SKM-1 (cell line): Measurements from ENCODE around the gene LDAH.
A peak's percentile ranks its signal among the peaks of the same experiment; 100 is the strongest.

Experiments used
- DNase-seq: peaks from one replicate; lab custom pipeline; 2025; ENCODE audit not compliant: unreplicated experiment; lab: John Stamatoyannopoulos, UW

Gene LDAH

DNA sequence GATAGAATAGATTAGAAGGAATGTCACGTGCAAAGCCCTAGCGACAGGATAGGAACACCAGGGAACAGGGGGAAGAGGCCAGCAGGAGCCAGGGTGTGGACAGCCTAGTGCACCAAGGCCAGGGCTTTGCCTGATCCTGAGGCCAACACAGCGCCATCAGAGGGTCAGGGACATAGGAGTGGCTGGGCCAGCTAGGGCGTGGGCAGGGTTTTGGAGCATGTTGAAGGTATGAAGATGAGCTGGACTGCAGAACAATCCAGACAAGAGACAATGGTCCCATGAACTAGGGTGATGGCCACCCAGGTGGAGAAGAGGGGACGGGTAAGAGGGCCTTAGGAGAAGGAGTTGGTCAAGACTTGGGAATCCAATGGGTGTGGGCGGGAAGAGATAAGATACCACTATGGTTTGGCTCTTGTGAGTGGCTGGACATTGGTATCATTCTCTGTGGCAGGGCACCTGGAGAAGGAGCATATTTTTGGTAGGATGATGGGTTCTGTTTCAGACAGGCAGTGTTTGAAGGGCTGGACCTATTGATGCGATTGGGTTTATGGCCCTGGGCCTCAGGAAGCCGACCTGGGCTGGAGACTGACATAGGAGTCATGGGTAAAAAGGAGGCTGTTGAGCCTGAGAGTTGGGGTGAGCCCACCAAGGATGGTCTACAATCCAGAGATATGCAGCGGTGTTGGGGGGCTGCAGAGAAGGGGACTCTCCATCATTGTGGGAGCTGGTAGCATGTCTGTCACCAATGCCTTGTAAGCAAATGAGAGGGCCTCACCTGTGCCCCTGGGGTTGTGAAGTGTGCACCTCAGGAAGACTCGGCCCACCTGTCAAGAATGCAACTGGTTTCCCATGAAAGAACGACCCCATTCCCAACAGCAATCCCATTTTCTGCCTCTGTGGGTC is 170.0 kb downstream of the LDAH start:
- DNase-seq, result no peak

DNA sequence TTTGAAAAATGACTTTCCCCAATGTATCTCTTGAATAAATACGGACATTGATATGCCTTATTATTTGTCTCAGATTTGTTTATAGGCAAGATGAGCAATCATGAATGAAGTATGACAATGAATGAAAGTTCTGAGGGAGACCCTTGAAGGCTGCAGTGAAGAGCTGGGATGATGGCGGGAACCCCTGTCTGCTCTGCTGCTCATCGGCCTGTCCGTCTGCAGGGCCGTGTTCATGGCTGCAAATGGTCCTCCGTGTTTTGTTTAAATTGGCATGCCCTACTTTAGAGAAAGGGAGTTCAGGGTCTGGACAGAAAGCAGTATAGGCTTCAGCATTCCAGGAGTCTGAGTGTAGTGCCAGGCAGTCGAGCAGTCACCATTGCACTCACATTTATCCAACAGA is 170.8 kb downstream of the LDAH start:
- DNase-seq, result no peak

- no peak for DNase-seq
Observed at GRCh38 chr2:20651731-20652099, 171.2 kb downstream of the LDAH start.

- peak; percentile 43 for DNase-seq
Observed at GRCh38 chr2:20650877-20651730, 171.8 kb downstream of the LDAH start, which contains the start of gene HS1BP3. Gene HS1BP3 (minus strand): TSS chr2:20651098. CDS start chr2:20651063, 35 bp downstream.

GRCh38 chr2:20650393-20650876 is 172.5 kb downstream of the LDAH start:
- DNase-seq, result no peak

- no peak for DNase-seq
Observed at GRCh38 chr2:20649976-20650375, 172.9 kb downstream of the LDAH start.

- no peak for DNase-seq
Observed at GRCh38 chr2:20649576-20649975, 173.3 kb downstream of the LDAH start.

DNA sequence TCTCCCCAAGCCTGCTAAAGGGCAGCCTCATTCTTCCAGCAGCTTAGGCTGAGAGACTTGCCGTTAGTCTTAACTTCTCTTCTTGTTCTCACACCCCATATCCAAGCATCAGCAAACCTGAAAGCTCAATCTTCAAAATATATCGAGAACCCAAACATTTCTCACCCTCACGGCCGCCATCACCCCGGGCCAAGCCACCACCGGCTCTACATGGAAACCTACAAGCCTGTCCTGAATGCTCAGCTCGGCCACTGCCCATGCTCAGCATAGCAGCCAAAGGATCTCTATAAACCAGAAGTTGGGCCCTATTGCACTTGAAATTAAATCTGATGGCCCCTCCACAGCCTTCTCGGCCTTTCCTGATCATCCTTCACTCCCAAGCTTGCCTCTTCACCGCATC is 174.1 kb downstream of the LDAH start:
- no peak for DNase-seq

- DNase-seq, result no peak
Observed at GRCh38 chr2:20648206-20648605, 174.7 kb downstream of the LDAH start.

- DNase-seq, result no peak
Observed at GRCh38 chr2:20647738-20648137, 175.2 kb downstream of the LDAH start.

DNA sequence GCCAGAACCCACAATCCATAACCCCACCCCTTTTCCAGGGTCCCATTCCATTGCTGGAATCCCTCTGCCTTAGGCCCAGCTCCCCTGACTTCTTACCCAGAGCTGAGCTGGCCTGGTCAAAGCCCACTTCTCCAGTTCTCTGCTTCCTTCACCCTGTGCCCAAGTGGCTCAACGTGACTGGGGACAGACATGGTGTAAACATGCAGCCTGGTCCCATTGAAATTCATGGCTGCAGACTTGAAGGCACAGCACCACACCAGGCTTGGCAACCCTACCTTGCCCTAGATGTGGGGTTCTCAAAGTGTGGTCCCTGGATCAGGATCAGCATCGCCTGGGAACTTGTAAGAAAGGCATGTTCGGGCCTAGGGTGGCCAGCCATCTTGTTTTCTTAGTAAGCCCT is 175.7 kb downstream of the LDAH start:
- DNase-seq, result no peak

DNA sequence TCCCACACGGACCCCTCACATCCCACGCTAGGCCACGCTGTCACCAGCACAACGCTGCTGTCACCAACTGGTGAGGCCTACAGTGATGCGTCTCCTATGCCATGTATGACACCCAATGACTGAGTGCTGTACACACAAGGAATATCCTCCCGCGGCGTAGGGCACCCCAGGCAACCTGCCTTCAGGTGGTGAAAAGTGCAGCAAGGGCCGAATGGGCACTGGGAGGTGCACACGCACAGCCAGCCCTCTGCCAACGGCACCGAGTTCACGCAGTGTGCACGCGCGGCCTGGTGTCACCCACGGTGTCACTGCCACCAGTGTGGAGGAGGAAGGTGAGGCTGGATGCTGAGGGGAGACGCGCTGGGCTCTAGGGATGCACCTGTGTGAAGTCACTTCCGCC is 176.5 kb downstream of the LDAH start:
- DNase-seq, result no peak

GRCh38 chr2:20645761-20646160 is 177.1 kb downstream of the LDAH start:
- DNase-seq, result no peak

DNA sequence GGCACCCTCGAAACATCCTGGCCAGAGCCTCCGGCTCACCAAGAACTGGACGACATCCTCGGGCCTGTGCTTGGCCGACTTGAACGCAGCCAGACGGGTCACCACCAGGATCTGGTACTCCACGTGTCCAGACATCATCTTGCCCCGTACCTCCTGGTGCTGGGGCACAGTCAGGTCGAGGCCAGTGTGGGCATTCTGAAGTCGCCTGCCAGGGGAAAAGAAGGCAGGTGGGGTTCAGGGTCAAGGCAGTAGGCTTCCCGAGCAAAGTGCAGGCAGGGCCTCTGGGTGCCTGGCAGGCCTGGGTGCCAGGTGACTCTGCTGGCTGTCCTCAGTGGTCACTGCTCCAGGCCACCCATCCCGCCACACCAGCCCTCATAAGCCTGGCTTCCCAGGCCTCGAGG is 177.6 kb downstream of the LDAH start:
- no peak for DNase-seq

DNA sequence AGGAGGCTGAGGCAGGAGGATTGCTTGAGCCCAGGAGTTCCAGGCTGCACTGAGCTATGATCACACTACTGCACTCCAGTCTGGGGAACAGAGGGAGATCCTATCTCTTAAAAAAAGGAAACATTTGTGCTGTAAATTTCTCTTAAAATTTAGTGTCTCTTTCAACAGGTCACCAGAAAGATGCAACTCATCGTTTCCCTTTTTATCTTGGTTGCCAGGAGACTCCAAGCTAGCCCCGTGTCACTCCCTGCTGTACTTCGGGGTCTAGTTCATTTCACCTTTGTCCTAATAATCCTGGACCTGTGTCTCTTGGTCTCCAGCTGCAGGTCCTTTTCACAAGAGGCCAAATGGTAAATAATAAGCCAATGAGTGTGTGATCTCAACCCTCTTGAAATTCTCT is 179.1 kb downstream of the LDAH start:
- DNase-seq, result no peak

DNA sequence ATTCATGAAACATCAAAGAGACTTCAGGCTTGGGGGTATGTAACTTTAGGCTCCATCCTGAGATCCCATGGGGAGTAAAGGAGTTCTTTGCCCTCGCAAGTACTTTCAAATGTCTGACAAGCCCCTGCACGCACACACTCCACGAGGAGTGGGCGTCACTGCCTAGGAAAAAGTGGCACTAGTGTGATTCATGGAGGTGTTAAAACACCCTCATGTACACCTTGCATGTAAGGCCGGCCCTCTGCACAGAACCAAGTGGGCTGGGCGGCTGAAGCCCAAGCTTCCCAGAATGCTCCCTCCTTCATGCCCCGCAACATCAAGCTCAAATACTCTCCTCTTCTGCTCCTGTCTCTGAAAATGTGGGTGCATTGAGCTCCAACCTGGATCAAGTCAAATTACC is 179.8 kb downstream of the LDAH start:
- no peak for DNase-seq

GRCh38 chr2:20642055-20642971 is 180.6 kb downstream of the LDAH start:
- DNase-seq, result peak; percentile 26

DNA sequence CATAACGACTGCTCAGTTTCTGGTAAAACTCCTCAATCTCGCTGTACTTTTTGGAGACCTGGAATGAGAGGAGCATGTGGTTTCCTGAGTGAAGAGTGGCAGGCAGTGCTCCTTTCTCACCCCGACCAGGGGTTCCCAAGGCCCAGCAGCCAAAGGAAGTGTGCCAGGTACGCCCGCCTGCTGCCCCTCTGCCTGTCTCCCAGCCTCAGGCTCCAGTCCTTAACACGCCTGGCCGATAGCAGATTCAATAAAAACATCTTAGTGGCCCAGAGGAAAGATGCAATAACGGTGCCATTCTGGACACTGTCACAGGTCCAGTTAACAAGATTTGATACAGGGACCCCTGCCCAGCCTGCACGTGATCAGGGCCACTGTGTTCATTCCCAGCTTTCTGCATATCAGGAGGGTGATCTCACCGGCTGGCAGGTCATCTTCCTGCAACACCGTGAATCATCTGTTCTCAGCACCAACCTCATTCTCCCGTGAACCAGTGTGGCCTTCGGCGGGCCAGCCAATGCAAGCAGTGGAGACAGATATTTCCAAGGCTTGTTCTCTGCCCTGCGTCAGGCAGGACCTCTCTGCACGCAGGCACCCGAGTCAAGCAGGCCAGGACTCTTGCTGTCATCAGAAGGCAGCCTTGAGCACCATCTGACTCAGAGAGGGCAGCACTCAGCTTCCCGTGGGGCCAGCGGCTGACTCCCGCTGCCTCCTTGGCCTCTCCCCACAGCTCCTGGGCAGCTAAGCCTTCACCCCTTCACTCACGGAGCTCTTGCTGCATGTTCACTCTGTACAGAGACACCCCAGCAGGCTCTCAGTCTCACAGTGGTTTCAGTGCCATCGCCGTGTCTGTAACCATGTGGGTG is 181.5 kb downstream of the LDAH start:
- no peak for DNase-seq

DNA sequence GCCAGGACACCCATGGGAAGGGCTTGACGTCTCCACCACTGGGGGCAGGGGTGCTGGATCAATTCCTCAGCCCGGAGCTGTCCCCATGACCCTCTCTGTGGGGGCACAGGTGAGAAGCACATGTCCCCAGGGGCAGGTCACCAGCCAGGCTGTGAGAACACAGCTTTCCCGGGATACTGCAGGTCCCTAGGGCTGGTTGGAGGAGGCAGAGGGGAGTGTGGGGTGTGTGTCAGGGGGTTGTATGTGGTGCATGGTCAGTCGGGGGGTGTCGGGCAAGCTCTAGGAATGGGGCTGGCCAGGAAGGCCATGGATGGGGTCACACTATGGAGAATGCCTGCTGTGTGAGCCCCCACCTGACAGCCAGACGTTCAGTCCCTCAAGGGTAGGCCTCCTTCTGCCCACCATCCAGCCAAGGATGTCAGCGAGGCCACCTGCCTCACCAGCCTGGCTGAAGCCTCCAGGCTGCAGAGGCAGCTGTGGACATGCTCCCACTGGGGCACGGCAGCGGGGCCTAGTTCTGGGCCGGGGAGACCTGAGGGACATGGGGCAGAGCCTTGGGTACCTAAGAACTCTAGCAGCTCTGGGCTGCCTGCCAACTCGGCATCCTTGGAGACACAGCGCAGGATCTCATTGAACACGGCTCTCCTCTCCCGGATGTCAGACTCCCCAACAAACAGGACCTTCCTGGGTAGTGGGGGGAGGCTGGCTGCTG is 182.3 kb downstream of the LDAH start:
- DNase-seq, result no peak
